Stimulated activated CD8-positive, alpha-beta memory T cell treated with anti-CD3 and anti-CD28 coated beads, Interleukin-12 subunit alpha, Interleukin-12 subunit beta, amount 100 ng/mL, for 4 hours (primary cell): Measurements from ENCODE around the gene SPOCK1.
"Not testable (repeated sequence)": the region's sequence is repeated elsewhere in the genome, so short reads cannot be mapped to it uniquely, and the experiment has no call there.

Source experiments
- DNase-seq: peaks from one replicate; pipeline ENCODE4 v3.0.0-alpha.2; 2020; ENCODE audit warnings: low read depth

The SPOCK1 gene

GRCh38 chr5:137498736-137499505 lies at the start of gene SPOCK1:
Gene SPOCK1, minus strand, starts transcription at chr5:137499326.
- peak; percentile 6 for DNase-seq

DNA sequence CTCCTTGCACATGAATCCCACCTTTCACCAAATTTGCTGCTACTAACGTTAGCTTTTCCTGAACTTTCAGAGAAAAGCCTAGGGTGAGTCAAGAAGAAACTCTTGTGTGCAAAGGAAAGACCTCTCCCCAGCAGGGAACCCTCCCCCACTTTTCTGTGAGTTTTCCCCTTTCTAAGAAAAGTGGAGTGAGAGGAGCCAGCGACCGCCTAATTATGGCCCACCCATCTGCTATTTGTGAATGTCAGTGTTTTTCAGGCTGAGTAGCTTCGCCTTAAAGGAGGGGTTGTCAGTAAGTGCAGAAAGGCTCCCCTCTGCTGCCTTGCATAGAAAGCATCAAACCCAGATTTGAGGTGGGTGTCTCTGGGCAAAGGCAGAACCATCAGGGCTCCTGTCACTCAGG lies 46.8 kb upstream of the SPOCK1 start:
- DNase-seq, result no peak

DNA sequence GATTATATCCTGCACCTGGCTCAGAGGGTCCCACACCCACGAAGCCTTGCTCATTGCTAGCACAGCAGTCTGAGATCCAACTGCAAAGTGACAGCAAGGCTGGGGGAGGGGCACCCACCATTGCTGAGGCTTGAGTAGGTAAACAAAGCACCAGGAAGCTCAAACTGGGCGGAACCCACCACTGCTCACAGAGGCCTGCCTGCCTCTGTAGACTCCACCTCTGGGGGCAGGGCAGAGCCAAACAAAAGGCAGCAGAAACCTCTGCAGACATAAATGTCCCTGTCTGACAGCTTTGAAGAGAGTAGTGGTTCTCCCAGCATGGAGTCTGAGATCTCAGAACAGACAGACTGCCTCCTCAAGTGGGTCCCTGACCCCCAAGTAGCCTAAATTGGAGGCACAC lies 36.3 kb upstream of the SPOCK1 start:
- DNase-seq, result not testable (repeated sequence)

DNA sequence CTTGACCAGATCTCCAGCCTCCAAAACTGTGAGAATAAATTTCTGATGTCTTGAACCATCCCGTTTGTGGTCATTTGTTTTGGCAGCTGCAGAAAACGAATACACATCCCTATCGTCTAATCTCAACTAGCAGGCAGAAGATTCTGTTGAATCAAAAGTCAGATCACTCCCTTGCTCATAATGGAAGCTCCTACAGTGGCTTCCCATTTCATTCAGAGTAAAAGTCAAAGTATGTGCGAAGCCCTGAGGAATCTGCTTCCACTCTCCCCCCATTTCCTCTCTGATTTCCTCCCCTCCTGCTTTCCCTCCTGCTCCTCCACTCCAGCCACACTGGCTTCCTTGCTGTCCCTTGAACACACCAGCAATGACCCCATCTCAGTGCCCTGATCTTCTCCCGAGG lies 34.8 kb upstream of the SPOCK1 start:
- no peak for DNase-seq

GRCh38 chr5:137531266-137531665 lies 32.1 kb upstream of the SPOCK1 start:
- DNase-seq, result no peak

DNA sequence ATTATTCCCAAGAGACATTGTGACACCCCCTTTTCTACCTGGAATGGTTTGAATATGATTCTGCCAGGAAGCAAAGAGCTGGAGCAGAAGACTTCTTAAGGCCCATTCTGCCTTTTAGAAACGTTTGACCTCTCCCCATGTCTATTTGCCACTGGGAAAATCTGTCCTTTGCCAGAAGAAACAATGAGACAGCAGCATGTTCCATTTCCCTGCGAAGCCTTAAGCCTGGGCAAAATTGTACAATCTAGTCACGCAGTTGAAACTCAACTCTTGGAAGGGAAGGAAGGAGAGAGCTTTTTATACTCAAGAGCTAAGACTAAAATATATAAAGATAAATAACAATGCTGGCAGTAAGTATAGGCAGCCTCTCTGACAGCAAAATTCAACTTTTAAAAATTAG lies 22.1 kb upstream of the SPOCK1 start:
- no peak for DNase-seq

DNA sequence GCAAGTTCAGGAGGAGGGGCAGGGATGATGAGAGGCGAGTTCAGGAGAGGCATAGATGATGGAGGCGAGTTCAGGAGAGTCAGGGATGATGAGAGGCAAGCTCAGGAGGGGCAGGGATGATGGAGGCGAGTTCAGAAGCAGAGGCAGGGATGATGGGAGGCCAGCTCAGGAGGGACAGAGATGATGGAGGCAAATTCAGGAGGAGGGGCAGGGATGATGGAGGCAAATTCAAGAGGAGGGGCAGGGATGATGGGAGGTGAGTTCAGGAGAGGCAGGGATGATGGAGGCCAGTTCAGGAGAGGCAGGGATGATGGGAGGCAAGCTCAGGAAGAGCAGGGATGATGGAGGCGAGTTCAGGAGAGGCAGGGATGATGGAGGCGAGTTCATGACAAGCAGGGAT lies 17.8 kb upstream of the SPOCK1 start:
- DNase-seq, result no peak

- no peak for DNase-seq
These were observed 17.2 kb upstream of the SPOCK1 start for GRCh38 chr5:137516251-137516797.

GRCh38 chr5:137515238-137515637 lies 16.1 kb upstream of the SPOCK1 start:
- no peak for DNase-seq

DNA sequence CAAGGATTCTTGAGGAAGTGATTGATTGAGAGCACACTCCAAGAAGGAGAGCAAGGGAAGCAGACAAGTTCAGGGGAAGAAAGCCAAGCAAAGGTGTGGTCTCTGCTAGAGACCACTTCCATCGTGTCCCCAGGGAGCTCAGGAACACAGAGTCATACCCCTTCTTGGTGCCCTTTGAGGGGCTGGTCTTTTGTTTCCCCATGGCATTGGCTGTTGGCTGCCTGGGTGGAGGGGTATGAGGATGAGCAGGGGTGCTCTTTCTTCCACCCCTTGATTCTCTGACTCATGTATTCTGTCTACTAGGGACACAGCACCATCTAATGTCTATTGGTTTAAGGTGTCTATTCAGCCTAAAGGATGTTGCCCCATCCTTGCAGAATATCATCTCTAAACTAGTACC lies 11.5 kb upstream of the SPOCK1 start:
- DNase-seq, result no peak

DNA sequence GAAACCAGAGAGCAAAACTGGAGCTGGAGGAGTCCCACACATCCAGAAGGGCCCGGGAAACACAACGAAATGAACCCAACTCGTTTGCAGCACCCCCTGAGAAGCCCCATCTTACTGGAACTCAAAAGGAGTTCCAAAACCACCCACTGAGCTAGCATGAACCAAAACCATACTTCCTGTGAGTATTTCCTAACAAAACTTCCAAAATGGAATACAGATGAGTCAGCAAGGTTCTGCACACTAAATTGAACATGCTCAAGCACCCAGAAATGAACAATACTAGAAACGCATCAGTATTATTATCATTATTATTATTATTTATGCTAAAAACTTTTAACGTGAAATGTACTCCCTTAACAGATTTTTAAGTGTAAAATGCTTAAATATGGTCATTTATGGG lies 8.0 kb upstream of the SPOCK1 start:
- no peak for DNase-seq

GRCh38 chr5:137506296-137506695 lies 7.2 kb upstream of the SPOCK1 start:
- no peak for DNase-seq

DNA sequence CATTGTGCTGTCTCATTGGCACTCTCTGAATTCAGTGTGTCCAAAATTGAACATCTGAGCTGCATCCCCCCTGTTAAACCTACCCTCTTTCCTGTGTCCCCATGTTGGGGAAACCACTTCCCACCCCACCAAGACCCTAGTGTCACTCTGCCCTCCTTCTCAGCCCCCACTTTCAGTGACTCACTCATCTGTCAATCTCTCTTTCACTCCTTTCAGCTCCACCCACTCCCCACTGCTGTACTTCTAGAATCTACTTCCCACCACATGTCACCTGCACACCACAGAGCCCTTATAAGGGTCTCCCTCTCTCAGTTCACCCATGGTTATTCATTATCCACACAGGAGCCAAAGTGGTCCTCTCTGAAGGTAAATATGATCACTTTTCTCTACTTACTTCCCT lies 5.8 kb upstream of the SPOCK1 start:
- no peak for DNase-seq

- no peak for DNase-seq
These were observed 4.3 kb upstream of the SPOCK1 start for GRCh38 chr5:137503456-137503855.

DNA sequence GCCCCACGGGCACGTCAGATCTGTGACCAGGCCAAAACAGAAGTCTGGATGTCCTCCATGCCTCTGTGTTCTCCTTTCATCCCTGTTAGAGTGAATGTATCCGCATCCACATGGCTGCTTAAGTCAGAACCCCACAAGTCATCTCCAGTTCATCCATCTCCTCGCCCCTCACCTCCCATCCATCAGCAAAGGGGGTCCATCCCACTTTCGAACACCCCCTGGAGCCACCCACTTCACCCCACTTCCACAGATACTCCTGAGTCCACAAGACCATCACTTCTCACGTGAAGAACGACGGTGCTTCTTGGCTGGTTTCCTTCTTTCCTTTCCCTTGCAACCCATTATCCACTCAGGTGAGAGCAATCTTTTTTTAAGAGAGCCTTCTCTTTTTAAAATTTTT lies 3.5 kb upstream of the SPOCK1 start:
- no peak for DNase-seq

- no peak for DNase-seq
These were observed 2.8 kb upstream of the SPOCK1 start for GRCh38 chr5:137501846-137502406.

GRCh38 chr5:137501226-137501625 lies 2.1 kb upstream of the SPOCK1 start:
- DNase-seq, result no peak

DNA sequence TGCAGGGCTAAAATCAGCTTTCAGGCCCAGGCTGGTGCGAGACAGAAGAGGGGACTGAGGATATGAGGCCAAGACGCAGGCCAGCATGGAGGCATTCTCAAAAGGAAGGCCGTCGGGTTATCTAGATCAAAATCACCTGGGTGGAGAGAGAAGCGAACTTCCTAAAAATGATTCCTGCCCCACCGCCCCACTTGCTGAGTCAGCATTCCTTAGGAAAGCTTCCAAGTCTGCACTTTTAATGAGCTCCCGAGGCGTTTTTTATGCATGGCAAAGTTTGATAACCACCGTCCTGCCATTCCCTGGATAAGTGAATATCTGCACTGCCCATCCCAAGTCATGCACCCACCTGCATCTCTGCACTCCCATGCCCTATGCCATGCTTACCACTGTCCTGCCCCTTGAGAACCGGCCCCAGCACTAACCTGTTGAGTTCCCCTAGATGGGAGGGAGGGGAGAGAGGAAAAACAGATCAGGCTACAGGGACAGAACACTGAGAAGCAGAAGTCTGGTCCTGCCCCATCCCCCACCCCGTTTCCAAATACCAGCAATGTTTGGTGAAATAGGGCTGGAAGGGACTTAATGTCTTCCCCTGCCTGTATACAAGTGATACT lies 1.6 kb upstream of the SPOCK1 start:
- no peak for DNase-seq

DNA sequence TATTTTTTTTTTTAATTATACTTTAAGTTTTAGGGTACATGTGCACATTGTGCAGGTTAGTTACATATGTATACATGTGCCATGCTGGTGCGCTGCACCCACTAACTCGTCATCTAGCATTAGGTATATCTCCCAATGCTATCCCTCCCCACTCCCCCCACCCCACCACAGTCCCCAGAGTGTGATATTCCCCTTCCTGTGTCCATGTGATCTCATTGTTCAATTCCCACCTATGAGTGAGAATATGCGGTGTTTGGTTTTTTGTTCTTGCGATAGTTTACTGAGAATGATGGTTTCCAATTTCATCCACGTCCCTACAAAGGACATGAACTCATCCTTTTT lies 351 bp upstream of the SPOCK1 start:
- not testable (repeated sequence) for DNase-seq

- DNase-seq, result no peak
These were observed 808 bp downstream of the SPOCK1 start for GRCh38 chr5:137498301-137498735.

- no peak for DNase-seq
These were observed 1.5 kb downstream of the SPOCK1 start for GRCh38 chr5:137497396-137498290.

DNA sequence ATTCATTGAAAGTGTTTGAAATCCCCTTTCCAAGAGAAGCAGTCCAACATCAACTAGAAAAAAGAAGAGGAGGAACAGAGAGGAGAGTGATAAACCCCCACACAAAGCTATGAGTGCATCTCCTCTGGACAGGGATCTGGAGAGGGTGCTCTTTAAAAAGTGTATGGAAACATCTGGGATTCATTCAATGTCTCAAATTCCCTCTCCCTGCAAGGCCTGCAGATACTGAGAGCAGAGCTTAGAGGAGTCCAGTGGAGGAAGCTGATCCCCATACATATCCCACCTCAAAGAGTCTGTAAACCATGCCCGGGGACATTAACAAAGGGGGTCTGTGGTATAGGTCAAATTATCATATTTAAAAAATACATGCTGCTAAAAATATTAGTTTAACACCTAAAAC lies 2.2 kb downstream of the SPOCK1 start:
- DNase-seq, result no peak
